Nephron progenitor cell (in vitro differentiated cells): Measurements from ENCODE around the gene C2orf92.

Experiments
- DNase-seq: peaks from one replicate; pipeline ENCODE4 v3.0.0; 2021
- H3K27ac Mint-ChIP-seq: 2 replicates; pipeline ENCODE4 v1.8.0; 2021; ENCODE audit warnings: mild to moderate bottlenecking, moderate library complexity, mixed read lengths
- H3K27me3 Mint-ChIP-seq: 2 replicates; pipeline ENCODE4 v1.8.0; 2021; ENCODE audit warnings: mild to moderate bottlenecking, low read depth, mixed read lengths; ENCODE audit not compliant: poor library complexity
- H3K36me3 Mint-ChIP-seq: 2 replicates; pipeline ENCODE4 v1.8.0; 2021; ENCODE audit warnings: low read depth, mixed read lengths
- H3K4me1 Mint-ChIP-seq: 2 replicates; pipeline ENCODE4 v1.8.0; 2021; ENCODE audit warnings: mixed read lengths
- H3K4me3 Mint-ChIP-seq: 2 replicates; pipeline ENCODE4 v1.8.0; 2021; ENCODE audit warnings: mild to moderate bottlenecking, moderate library complexity, mixed read lengths
- H3K9me3 Mint-ChIP-seq: 2 replicates; pipeline ENCODE4 v1.8.0; 2021; ENCODE audit warnings: mild to moderate bottlenecking, moderate library complexity, mixed read lengths
- TF ChIP-seq, protein P1 (sequence below): fragments of 200-600 bp; sonication (generic); IDR thresholded peaks from 2 replicates; pipeline ENCODE4 v1.5.0; 2021; ENCODE audit warnings: antibody characterized with exemption

Gene C2orf92

DNA sequence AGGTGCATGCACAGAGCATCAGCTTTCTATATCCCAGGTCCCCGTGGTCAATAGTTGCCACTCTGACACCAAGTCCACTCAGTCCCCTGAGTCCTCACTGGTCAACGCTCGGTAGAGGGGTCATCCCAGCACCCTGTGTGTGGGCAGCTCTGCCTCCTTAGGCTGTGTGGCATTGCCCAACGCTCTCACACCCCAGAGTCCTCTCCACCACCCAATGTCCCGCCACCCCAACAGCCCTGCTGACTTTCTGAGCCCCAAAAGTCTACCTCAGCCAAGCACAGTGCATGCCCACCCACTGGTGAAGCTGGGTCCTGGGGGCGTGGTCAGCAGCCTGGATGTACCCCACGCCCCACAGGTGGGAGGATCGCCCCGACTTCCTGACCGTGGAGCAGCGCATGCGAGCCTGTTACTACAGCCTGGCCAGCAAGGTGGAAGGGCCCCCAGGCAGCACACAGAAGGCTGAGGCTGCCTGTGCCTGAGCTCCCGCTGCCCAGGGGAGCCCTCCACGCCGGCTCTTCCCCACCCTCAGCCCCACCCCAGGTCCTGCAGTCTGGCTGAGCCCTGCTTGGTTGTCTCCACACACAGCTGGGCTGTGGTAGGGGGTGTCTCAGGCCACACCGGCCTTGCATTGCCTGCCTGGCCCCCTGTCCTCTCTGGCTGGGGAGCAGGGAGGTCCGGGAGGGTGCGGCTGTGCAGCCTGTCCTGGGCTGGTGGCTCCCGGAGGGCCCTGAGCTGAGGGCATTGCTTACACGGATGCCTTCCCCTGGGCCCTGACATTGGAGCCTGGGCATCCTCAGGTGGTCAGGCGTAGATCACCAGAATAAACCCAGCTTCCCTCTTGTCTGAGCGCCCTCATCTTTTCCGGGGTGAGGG is 69.7 kb downstream of the C2orf92 start:
- Mint-ChIP-seq H3K27ac (no peak overlapping the region), H3K27me3 (peaks cover 7% of the 10 kb centered on the region), H3K36me3 (peaks cover 8% of the 10 kb centered on the region), H3K4me3 (no peak overlapping the region), H3K4me1 (peaks cover 36% of the 10 kb centered on the region), H3K9me3 (peaks cover 3% of the 10 kb centered on the region)
- no peak for DNase-seq
- TF ChIP-seq, protein P1, sequence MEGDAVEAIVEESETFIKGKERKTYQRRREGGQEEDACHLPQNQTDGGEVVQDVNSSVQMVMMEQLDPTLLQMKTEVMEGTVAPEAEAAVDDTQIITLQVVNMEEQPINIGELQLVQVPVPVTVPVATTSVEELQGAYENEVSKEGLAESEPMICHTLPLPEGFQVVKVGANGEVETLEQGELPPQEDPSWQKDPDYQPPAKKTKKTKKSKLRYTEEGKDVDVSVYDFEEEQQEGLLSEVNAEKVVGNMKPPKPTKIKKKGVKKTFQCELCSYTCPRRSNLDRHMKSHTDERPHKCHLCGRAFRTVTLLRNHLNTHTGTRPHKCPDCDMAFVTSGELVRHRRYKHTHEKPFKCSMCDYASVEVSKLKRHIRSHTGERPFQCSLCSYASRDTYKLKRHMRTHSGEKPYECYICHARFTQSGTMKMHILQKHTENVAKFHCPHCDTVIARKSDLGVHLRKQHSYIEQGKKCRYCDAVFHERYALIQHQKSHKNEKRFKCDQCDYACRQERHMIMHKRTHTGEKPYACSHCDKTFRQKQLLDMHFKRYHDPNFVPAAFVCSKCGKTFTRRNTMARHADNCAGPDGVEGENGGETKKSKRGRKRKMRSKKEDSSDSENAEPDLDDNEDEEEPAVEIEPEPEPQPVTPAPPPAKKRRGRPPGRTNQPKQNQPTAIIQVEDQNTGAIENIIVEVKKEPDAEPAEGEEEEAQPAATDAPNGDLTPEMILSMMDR = no peak

DNA sequence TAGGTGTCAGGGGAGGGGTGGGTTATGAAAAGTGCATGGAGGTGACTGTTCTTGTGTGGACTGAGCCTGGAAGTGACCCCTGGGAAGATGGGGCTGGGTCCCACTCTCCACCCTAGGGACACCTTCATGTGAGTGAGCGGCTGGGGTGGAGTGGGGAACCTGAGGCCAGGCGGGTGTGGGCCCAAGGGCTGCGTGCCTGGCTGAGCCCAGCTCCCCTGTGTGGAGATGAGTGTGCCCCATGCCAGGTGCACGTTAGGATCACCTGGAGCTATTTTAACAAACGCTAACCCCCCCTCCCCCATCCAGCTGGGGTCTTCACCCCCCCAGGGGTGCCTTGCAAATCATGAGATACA is 70.4 kb downstream of the C2orf92 start:
- TF ChIP-seq, protein P1 = no peak
- Mint-ChIP-seq H3K4me1 (peaks cover 42% of the 10 kb centered on the region), H3K4me3 (no peak overlapping the region), H3K36me3 (peaks cover 13% of the 10 kb centered on the region), H3K9me3 (peaks cover 3% of the 10 kb centered on the region), H3K27me3 (peaks cover 7% of the 10 kb centered on the region), H3K27ac (no peak overlapping the region)
- DNase-seq = no peak

DNA sequence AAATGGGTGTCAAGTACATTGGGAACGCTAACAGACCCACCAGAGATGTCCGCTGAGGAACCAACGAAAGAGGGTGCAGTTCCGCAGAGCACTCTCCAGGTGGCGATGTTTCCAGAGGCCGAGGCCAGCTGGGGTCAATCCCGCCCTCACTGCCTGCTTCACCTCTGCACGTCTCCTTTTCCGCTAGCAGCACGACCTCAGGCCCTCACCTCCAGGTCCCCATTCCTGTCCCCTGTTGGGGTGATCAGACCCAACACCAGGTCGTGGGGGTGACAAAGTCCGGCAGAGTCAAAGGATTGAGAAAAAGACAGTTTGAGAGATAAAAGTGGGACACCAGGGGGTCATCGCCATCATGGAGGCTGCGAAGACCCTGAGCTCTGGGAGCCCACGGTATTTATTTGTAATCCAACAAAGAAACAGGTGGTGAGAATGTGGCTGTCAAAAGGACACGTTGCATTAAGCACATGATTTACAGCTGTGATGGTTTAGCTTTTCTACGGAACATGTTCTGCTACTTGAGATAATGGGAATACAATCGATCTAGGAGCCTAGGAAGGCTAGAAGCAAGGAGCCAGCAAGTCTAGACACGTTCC is 71.2 kb downstream of the C2orf92 start:
- H3K4me1 Mint-ChIP-seq = peaks cover 49% of the 10 kb centered on the region
- TF ChIP-seq, protein P1 = peak; percentile 74
- DNase-seq = peak; percentile 71

DNA sequence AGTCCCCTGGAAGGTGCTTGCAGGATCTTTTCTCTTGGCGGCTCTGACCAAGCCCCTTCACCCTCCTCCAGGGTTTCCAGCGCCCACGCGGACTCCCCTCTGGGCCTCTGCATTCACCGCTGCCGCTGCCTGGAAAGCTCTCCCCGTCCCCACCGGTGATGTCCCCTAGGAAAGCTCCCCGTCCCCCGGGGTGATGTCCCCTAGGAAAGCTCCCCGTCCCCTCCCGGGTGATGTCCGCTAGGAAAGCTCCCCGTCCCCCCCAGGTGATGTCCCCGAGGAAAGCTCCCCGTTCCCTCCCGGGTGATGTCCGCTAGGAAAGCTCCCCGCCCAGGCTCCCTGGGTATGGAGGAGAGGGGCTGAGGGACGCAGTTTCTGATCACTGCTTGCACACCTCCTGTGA is 71.7 kb downstream of the C2orf92 start:
- Mint-ChIP-seq H3K36me3 (peaks cover 13% of the 10 kb centered on the region), H3K9me3 (peaks cover 3% of the 10 kb centered on the region), H3K27ac (no peak overlapping the region), H3K4me1 (peaks cover 55% of the 10 kb centered on the region), H3K27me3 (peaks cover 7% of the 10 kb centered on the region), H3K4me3 (no peak overlapping the region)
- TF ChIP-seq, protein P1 = no peak
- no peak for DNase-seq

More for the DNA sequence above, 71.2 kb downstream of the C2orf92 start:
- Mint-ChIP-seq H3K9me3 (peaks cover 3% of the 10 kb centered on the region), H3K4me3 (no peak overlapping the region), H3K36me3 (peaks cover 13% of the 10 kb centered on the region), H3K27me3 (peaks cover 7% of the 10 kb centered on the region), H3K27ac (no peak overlapping the region)

DNA sequence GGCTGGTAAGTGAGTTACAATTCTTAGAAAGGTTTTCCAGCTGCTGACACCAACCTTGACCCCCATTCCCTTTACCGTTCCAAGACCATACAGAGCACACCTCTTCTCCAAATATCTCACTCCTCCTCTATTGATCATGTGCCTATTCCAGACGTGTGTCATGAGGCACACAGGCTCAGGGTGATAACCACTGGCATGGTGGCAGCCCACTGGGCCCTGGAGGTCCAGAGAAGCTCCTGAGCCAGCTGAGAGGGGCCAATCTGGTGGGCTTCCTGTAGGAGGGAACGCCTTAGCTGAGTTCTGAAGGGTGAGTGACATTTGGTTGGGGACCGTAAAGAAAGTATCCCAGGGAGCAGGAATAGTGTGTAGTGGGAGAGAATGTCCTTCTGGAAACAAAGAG is 72.2 kb downstream of the C2orf92 start:
- H3K27me3 Mint-ChIP-seq = peaks cover 7% of the 10 kb centered on the region
- H3K4me1 Mint-ChIP-seq = peaks cover 59% of the 10 kb centered on the region
- H3K9me3 Mint-ChIP-seq = peaks cover 3% of the 10 kb centered on the region
- DNase-seq = no peak
- no peak overlapping the region for H3K27ac Mint-ChIP-seq
- peaks cover 13% of the 10 kb centered on the region for H3K36me3 Mint-ChIP-seq
- TF ChIP-seq, protein P1 = no peak
- no peak overlapping the region for H3K4me3 Mint-ChIP-seq
